Pons (tissue), 1 donor: ENCODE results near the gene CACNA2D3.
A peak's percentile ranks its signal among the peaks of the same experiment; 100 is the strongest.

Experiments used
- DNase-seq: peaks from one replicate; pipeline ENCODE4 v3.0.0-alpha.2; 2016; ENCODE audit warnings: low spot score

Gene CACNA2D3

DNA sequence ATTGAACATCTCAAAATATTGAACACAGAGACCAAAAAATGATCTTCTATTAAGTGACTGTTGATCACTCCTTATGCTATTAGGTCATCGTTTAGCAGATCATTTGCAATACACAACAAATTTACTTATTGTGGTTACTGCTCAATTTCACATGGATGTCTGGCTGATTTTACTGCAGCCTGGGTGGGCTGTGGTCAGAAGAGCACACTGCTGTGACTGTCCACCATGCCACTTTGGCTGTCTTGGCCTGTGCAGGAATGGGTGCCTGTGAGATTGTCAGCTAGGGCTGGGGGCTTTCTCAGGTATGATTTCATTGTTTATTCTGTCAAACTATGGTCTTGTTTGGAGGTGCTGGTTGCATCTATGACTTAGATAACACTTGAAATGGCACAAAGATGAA lies 885.6 kb downstream of the CACNA2D3 start:
- no peak for DNase-seq

- DNase-seq: no peak
These were observed 887.0 kb downstream of the CACNA2D3 start for GRCh38 chr3:55009372-55009771.

GRCh38 chr3:55012091-55012490 lies 889.7 kb downstream of the CACNA2D3 start:
- DNase-seq: no peak

DNA sequence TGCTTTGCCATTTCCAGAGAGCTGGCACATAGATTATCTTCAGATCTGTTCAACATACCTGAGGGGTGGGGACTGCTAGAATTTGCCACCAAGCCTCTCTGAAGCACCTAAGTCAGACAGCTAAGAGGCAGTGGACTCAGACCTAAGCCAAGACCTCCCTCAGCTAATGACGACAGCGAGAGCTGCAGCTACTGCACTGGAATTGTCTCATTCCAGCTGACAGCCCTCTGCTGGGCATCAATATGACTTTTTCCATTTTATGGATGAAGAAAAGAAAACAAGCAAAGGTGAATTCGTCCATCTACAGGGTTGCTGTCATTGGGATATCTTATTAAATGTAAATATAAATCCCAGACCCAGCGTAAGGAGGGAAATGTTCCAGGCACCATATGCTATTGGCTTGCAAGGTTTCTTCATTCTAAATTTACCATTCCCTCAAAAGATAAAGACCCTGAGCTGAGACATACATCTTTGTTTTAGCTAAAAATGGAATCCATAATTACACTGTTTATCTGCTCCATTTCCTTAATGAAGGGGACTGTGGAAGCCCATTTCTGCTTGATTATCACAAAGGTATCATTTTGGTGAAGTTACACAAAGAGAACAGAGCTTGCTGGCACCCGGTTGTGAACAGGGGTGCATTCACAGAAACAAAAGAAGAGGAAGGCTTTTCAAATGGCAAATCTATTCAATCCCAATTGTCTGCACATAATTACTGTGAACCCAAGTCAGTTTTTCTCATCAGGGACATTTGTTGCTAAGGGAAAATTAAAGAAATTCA lies 891.0 kb downstream of the CACNA2D3 start:
- peak; percentile 48 for DNase-seq

DNA sequence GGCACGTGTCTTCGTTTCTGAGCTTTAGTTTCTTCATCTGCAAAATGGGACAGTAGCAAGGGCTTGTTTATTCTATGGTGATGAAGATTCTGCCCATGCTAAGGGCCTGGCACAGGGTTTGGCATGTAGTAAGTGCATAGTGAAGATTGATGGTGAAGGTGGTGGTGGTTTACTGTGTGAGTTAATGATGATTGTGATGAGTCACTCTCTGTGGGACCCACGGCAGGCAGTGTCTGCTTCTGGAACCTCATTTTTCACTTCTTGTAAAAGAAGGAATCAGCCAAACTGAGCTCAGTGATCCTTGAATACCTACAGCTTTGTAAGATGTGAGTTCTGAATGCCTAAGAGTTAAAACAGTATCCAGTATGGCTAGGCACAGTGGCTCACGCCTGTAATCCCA lies 891.7 kb downstream of the CACNA2D3 start:
- DNase-seq: no peak

DNA sequence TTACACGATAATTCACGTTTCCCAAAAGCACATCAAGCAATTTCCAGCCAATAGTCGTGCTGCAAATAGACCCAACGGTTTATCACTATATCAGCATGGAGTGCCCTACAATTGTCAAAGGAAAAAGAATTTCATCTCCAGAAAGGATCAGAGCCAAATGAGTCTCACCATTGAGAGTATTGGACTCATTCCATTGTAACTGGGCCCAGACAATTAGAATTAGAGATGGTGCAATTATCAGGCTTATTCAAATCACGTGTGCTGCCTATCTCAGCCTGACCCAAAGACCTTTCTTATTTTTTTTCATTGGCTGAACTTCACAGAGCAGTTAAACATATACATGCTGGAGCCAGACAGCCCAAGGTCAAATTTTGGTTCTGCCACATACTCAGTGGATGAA lies 892.6 kb downstream of the CACNA2D3 start:
- no peak for DNase-seq

- no peak for DNase-seq
These were observed 895.5 kb downstream of the CACNA2D3 start for GRCh38 chr3:55017876-55018275.

DNA sequence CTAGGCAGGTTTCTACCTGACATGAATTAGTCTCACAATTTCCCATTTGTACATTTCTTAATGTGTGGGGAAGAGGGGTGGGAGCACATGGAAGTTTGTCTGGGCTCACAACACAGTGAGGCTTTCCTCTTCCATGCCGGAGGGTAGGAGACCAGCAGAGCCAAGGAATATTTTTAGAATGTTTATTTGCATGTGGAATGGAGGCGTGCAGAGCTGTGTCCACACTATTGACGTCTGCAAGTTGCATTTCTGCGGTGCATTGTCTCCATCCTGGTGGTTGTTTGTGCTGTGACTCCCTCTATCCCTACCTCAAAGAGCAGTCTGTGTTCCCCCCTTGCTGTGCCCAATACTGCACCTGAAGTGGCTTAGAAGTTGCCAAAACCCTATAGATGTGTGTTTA lies 908.6 kb downstream of the CACNA2D3 start:
- DNase-seq: no peak

DNA sequence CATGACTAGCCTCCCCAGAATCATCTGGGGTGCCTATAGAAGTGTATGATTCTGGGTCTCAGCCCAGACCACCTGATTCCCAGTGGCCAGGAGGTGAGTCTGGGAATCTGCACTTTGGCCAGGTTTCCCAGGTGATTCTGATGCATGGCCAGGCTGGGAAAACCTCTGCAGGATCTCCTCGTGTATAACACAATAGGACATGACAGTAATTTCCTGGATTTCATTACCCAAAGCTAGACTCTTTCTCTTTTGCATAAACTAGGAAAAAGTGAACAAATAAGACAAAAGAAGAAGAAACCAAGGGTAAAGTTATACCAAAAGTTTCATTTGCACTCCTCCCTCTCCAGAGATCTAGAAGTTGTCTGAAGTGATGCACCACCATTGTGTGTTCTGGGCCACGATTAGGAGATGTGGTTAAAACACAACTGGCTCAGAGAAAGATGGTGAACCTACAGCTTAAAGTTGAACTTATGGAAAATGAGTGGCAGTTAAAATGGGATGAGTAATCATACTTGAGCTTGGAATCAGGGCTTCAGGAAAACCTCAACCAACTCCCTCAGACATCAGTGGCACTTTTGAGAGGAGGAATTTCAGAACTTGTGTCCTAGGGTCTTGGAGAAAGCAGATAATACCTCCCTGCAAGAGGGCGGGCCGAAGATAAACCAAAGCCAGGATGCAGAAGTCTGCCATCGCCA lies 914.7 kb downstream of the CACNA2D3 start:
- DNase-seq: no peak

DNA sequence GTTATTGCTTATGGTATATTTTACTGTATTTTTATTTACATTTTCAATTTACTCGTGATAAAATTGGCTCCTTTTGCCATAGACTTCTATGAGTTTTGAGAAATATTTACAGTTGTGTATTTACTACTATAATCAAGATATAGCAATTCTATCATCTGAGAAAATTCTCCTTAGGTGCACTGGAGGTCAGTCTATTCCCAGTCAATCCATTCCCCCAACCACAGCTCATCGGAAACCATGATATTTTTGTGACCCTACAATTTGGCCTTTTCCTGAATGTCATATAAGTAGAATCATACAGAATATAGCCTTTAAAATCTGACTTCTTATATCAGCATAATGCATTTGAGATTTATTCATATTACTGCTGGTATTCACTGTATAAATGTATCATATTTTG lies 920.2 kb downstream of the CACNA2D3 start:
- DNase-seq: no peak

DNA sequence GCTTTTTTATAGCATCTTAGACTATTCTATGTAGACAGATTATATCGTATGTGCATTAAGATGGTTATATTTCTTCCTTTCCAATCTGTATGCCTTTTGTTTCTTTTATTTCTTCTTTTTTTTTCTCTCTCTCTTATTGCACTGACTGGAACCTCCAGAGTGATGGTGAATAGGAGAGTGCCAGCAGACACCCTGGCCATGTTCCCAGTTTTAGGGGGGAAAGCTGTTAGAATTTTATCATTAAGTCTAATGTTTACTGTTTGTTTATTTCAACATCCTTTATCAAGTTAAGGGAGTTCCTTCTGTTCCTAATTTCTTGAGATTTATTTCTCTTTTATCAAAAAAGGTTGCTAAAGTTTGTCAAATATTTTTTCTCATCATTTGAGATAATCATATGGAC lies 922.1 kb downstream of the CACNA2D3 start:
- DNase-seq: no peak

GRCh38 chr3:55059027-55059629 lies 936.8 kb downstream of the CACNA2D3 start:
- no peak for DNase-seq

GRCh38 chr3:55060896-55061719 lies 938.8 kb downstream of the CACNA2D3 start:
- DNase-seq: no peak

DNA sequence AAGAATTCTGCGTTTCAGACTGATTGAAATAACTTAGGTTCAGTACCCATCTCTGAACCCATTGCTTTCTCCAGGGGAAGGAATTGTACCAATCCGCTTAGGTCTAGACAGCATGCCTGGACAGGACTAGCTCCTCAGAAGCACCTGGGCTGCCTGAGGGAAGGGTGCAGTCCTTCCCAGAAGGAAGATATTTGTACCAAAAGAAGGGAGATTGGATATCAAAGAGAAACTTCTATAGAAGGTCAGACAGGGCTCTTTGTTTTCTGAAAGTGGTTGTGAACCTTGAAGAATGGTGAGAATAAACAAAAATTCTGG lies 939.3 kb downstream of the CACNA2D3 start:
- no peak for DNase-seq

DNA sequence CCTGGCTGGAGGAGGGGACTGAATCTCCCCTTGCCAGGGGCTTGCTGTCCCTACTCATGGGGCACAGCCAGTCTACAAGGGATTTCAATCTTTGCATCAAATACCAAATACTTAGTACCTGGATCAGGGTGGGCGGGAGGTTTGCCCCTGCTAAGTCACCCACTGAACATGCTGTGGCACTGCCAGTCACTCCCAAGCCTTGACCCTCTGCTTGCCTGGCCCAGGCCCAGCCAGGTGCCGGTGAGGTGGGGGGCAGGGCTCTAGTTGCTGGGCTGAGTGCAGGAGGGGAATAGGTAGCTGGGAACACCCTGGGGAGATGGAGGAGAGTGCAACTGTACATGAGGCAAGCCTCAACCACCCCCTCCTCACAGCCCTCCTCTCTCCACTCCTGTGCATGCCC lies 941.8 kb downstream of the CACNA2D3 start:
- DNase-seq: no peak

DNA sequence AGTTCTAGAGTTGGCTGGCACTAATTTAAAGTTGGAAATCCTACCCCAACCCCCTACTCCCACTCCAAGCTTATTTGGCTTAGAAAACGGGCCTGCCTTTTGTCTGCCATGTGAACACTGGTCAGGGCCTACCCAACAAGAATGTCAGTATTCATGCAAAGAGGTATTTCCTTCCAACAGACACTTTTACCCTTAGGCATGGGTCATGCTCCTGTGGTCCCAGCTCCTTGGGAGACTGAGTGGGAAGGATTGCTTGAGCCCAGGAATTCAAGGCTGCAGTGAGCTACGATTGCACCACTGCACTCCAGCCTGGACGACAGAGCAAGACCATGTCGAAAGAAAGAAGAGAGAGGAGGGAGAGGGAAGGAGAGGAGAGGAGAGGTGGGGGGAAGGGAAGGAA lies 943.0 kb downstream of the CACNA2D3 start:
- no peak for DNase-seq

DNA sequence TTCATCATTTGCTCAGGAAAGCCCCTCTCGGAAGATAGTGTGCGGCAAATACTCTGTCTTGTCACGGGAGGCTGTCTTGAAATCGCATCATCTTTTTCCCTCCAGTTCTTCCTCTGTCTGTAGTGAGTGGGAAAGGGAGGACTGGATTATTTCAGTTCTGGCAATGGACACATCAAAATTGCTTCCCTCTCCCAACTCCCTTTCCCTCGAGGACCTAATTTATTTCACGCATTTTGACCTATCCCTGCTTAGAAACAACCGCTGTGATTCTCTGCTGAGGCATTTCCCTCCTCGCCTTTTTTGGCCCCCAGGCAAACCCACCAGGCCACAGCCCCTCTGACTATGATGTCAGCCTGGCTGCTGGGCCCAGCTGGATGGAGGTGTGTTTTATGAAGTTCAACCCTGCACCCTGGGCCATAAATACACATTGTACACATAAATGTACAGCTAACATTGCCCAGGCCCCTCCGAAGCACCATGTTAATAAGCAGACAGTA lies 944.2 kb downstream of the CACNA2D3 start:
- no peak for DNase-seq

- DNase-seq: no peak
These were observed 947.6 kb downstream of the CACNA2D3 start for GRCh38 chr3:55069950-55070349.

DNA sequence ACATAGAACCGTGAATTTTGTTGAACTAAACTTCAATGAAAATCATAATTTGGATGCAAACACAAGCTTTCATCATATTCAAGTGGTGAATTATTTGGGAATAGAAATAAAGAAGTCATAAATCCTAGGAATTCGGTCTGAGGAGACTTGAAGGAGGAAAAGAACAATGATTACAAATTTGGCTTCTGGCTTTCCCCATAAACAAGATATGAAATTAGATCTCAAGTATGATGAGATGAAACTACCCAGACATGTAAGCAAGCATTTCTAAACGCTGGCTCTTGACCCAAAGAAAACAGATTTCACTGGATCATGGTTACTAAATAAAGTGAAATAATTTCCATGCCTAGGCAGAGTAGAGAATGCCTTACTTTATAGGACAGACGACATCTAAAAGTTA lies 952.4 kb downstream of the CACNA2D3 start:
- no peak for DNase-seq

- no peak for DNase-seq
These were observed 953.5 kb downstream of the CACNA2D3 start for GRCh38 chr3:55075846-55076245.

- no peak for DNase-seq
These were observed 955.4 kb downstream of the CACNA2D3 start for GRCh38 chr3:55077726-55078125.

- no peak for DNase-seq
These were observed 956.5 kb downstream of the CACNA2D3 start for GRCh38 chr3:55078876-55079275.
